H1 (cell line): ENCODE results near the gene CHST12. TPM values are rescaled to one million over a fixed set of nuclear protein-coding genes. Genes with fewer than 3 reads are reported as not detected.

ENCODE experiments used
- CTCF ChIA-PET: fragments of 300-600 bp; sonication (Branson Sonifier 250); formaldehyde crosslinking; loops from one replicate; lab custom pipeline; 2021; ENCODE audit not compliant: partially characterized antibody; lab: Charles Lee
- POLR2A ChIA-PET: fragments of 300-600 bp; sonication (Branson Sonifier 250); formaldehyde crosslinking; loops from one replicate; lab custom pipeline; 2021; ENCODE audit warnings: inconsistent platforms; ENCODE audit not compliant: partially characterized antibody; lab: Charles Lee
- DNase-seq, 2 experiments: peaks; one replicate each; pipeline versions ENCODE4 v3.0.0 to v3.0.0-alpha.2; 2010 to 2022; ENCODE audit warnings: low spot score in 2 of 2, low read depth in 1 of 2, mixed read lengths in 1 of 2
- FAIRE-seq: peaks from 2 replicates; lab custom pipeline; 2011; peaks lifted over from hg19 to GRCh38; lab: Jason Lieb, UNC
- H2AFZ ChIP-seq: 2 replicates; pipeline ENCODE4 v1.8.1; 2012; ENCODE audit warnings: low read length, inconsistent platforms
- H2AK5ac ChIP-seq: 2 replicates; pipeline ENCODE4 v1.6.1; 2013; ENCODE audit warnings: low read depth, low read length
- H2BK120ac ChIP-seq: replicated peaks from 2 replicates; pipeline ENCODE3; 2013; ENCODE audit warnings: low read depth, low read length, inconsistent platforms
- H2BK12ac ChIP-seq: 2 replicates; pipeline ENCODE4 v1.6.1; 2013; ENCODE audit warnings: low read depth, low read length
- H2BK15ac ChIP-seq: 2 replicates; pipeline ENCODE4 v1.6.1; 2013; ENCODE audit warnings: low read length
- H2BK20ac ChIP-seq: 2 replicates; pipeline ENCODE4 v1.6.1; 2013; ENCODE audit warnings: low read length
- H2BK5ac ChIP-seq: 2 replicates; pipeline ENCODE4 v1.6.1; 2013; ENCODE audit warnings: low read depth, low read length
- H3K14ac ChIP-seq: 2 replicates; pipeline ENCODE4 v1.6.1; 2013; ENCODE audit warnings: inconsistent platforms; ENCODE audit not compliant: insufficient read length
- H3K18ac ChIP-seq: 2 replicates; pipeline ENCODE4 v1.6.1; 2013; ENCODE audit warnings: low read length; ENCODE audit errors: extremely low read depth
- H3K23ac ChIP-seq: 2 replicates; pipeline ENCODE4 v1.6.1; 2013; ENCODE audit warnings: inconsistent platforms; ENCODE audit not compliant: insufficient read length
- H3K23me2 ChIP-seq: 2 replicates; pipeline ENCODE4 v1.6.1; 2013; ENCODE audit warnings: low read depth, low read length
- H3K27ac ChIP-seq: 2 replicates; pipeline ENCODE4 v1.6.1; 2011; ENCODE audit warnings: low read depth, low read length, inconsistent platforms
- H3K27me3 ChIP-seq, 4 experiments: replicated peaks in 1 of 4; 1 replicate in 1 of 4; 2 replicates in 3 of 4; pipeline versions ENCODE4 v1.6.1 to v1.8.1; 2011 to 2013; ENCODE audit warnings: low read length in 3 of 4, mild to moderate bottlenecking in 3 of 4, inconsistent platforms in 2 of 4, mixed read lengths in 2 of 4, moderate library complexity in 1 of 4; ENCODE audit not compliant: control insufficient read depth in 3 of 4, insufficient read depth in 3 of 4; ENCODE audit errors: extremely low read depth in 1 of 4
- H3K36me3 ChIP-seq, 4 experiments: 2 replicates each; pipeline versions ENCODE4 v1.6.1 to v1.8.1; 2011 to 2013; ENCODE audit warnings: mild to moderate bottlenecking in 4 of 4, low read length in 3 of 4, moderate library complexity in 2 of 4, control low read depth in 1 of 4, inconsistent platforms in 1 of 4; ENCODE audit not compliant: insufficient read depth in 4 of 4, control insufficient read depth in 2 of 4
- H3K4ac ChIP-seq: replicated peaks from 2 replicates; pipeline ENCODE3; 2013; ENCODE audit warnings: low read length, low read depth, mixed read lengths, inconsistent platforms; ENCODE audit not compliant: insufficient read length
- H3K4me1 ChIP-seq, 4 experiments: replicated peaks in 1 of 4; 1 replicate in 1 of 4; 2 replicates in 3 of 4; pipeline versions ENCODE4 v1.6.1 to v1.8.1; 2011 to 2013; ENCODE audit warnings: low read length in 3 of 4, inconsistent platforms in 2 of 4, mixed read lengths in 1 of 4; ENCODE audit not compliant: insufficient read depth in 4 of 4, control insufficient read depth in 3 of 4
- H3K4me2 ChIP-seq, 2 experiments: 2 replicates each; pipeline versions ENCODE4 v1.6.1 to v1.8.1; 2011 to 2013; ENCODE audit warnings: low read depth in 2 of 2, low read length in 2 of 2, control low read depth in 1 of 2, inconsistent platforms in 1 of 2, mild to moderate bottlenecking in 1 of 2; ENCODE audit not compliant: insufficient read depth in 1 of 2
- H3K4me3 ChIP-seq, 4 experiments: fragments of 200-600, 300-600 bp in 1 of 4; sonication (generic), shearing (Covaris generic), sonication (Bioruptor Twin) in 1 of 4; 2 replicates each; pipeline versions ENCODE4 v1.5.1 to v1.8.1; 2011 to 2016; ENCODE audit warnings: low read length in 4 of 4, low read depth in 3 of 4, control low read depth in 2 of 4, inconsistent platforms in 2 of 4, mild to moderate bottlenecking in 2 of 4, mixed read lengths in 1 of 4, moderate library complexity in 1 of 4; ENCODE audit not compliant: insufficient read depth in 2 of 4; ENCODE audit errors: extremely low read depth in 1 of 4
- H3K56ac ChIP-seq: replicated peaks from 2 replicates; pipeline ENCODE3; 2013; ENCODE audit warnings: low read depth, mild to moderate bottlenecking, mixed read lengths, low read length, inconsistent platforms; ENCODE audit not compliant: insufficient read length
- H3K79me1 ChIP-seq: 2 replicates; pipeline ENCODE4 v1.6.1; 2013; ENCODE audit warnings: low read depth, low read length, control low read depth
- H3K79me2 ChIP-seq, 2 experiments: 2 replicates each; pipeline versions ENCODE4 v1.6.1 to v1.8.1; 2012 to 2013; ENCODE audit warnings: low read length in 2 of 2, mild to moderate bottlenecking in 2 of 2, inconsistent platforms in 1 of 2; ENCODE audit not compliant: insufficient read depth in 2 of 2, control insufficient read depth in 1 of 2
- H3K9ac ChIP-seq, 4 experiments: replicated peaks in 1 of 4; 1 replicate in 1 of 4; 2 replicates in 3 of 4; pipeline versions ENCODE4 v1.6.1 to v1.8.1; 2011 to 2013; ENCODE audit warnings: low read depth in 3 of 4, low read length in 3 of 4, control low read depth in 2 of 4, mild to moderate bottlenecking in 2 of 4, moderate library complexity in 2 of 4, inconsistent platforms in 1 of 4; ENCODE audit errors: extremely low read depth in 1 of 4
- H3K9me3 ChIP-seq, 2 experiments: 2 replicates each; pipeline versions ENCODE4 v1.6.1 to v1.8.1; 2012 to 2013; ENCODE audit warnings: mild to moderate bottlenecking in 2 of 2, moderate library complexity in 2 of 2, control low read depth in 1 of 2, inconsistent platforms in 1 of 2, low read depth in 1 of 2, low read length in 1 of 2, mixed read lengths in 1 of 2; ENCODE audit not compliant: insufficient read depth in 2 of 2
- H4K20me1 ChIP-seq, 2 experiments: replicated peaks in 1 of 2; 2 replicates each; pipeline versions ENCODE3 to v1.8.1; 2011 to 2013; ENCODE audit warnings: inconsistent platforms in 2 of 2, low read length in 2 of 2, mild to moderate bottlenecking in 1 of 2; ENCODE audit not compliant: insufficient read depth in 2 of 2, control insufficient read depth in 1 of 2
- H4K5ac ChIP-seq: 2 replicates; pipeline ENCODE4 v1.6.1; 2013; ENCODE audit warnings: low read length, low read depth, mixed read lengths, inconsistent platforms; ENCODE audit not compliant: insufficient read length
- H4K8ac ChIP-seq: 2 replicates; pipeline ENCODE4 v1.8.0; 2013; ENCODE audit warnings: mild to moderate bottlenecking, moderate library complexity, low read length, inconsistent platforms; ENCODE audit not compliant: insufficient read depth; ENCODE audit errors: extremely low read depth
- H4K91ac ChIP-seq: replicated peaks from 2 replicates; pipeline ENCODE3; 2013; ENCODE audit warnings: low read length, mixed read lengths, inconsistent platforms; ENCODE audit not compliant: insufficient read length
- BACH1 ChIP-seq: IDR thresholded peaks from 2 replicates; pipeline ENCODE4 v1.6.1; 2012; ENCODE audit warnings: low read length, improper control_type of control experiment
- BRCA1 ChIP-seq: IDR thresholded peaks from 2 replicates; pipeline ENCODE4 v1.6.1; 2012; ENCODE audit warnings: low read depth, low read length, improper control_type of control experiment
- CBX8 ChIP-seq: fragments of 300-800, 300-1000 bp; sonication (generic); IDR thresholded peaks from 2 replicates; pipeline ENCODE4 v1.7.1; 2016; ENCODE audit warnings: low read depth, low read length, borderline replicate concordance
- GABPA ChIP-seq: IDR thresholded peaks from 2 replicates; pipeline ENCODE4 v1.6.1; 2011; ENCODE audit warnings: mild to moderate bottlenecking, low read length, moderate library complexity, borderline replicate concordance; ENCODE audit not compliant: insufficient read depth
- HDAC2 ChIP-seq, 2 experiments: fragments of 300-600 bp in 1 of 2; sonication (generic) in 1 of 2; IDR thresholded peaks; 2 replicates each; pipeline ENCODE4 v1.6.1; 2011 to 2012; ENCODE audit warnings: low read depth in 2 of 2, low read length in 2 of 2, mild to moderate bottlenecking in 2 of 2, moderate library complexity in 2 of 2, borderline replicate concordance in 1 of 2, inconsistent platforms in 1 of 2
- JUN ChIP-seq: IDR thresholded peaks from 2 replicates; pipeline ENCODE4 v1.6.1; 2011; ENCODE audit warnings: low read depth, mild to moderate bottlenecking, improper control_type of control experiment, low read length
- JUND ChIP-seq: IDR thresholded peaks from 2 replicates; pipeline ENCODE4 v1.6.1; 2011; ENCODE audit warnings: mild to moderate bottlenecking, improper control_type of control experiment, low read length
- KDM1A ChIP-seq: fragments of 200-600, 300-600 bp; sonication (generic); IDR thresholded peaks from 2 replicates; pipeline ENCODE4 v1.7.1; 2016; ENCODE audit warnings: mild to moderate bottlenecking, low read length, borderline replicate concordance
- POU5F1 ChIP-seq: IDR thresholded peaks from 2 replicates; pipeline ENCODE4 v1.6.1; 2011; ENCODE audit warnings: low read depth, mild to moderate bottlenecking, low read length, moderate library complexity
- RNF2 ChIP-seq: fragments of 200-900, 300-1000 bp; sonication (generic); IDR thresholded peaks from 2 replicates; pipeline ENCODE4 v1.7.1; 2016; ENCODE audit warnings: borderline replicate concordance, low read depth, mild to moderate bottlenecking, antibody characterized with exemption, low read length; ENCODE audit not compliant: poor library complexity, severe bottlenecking; ENCODE audit errors: missing control alignments
- SIRT6 ChIP-seq: IDR thresholded peaks from one replicate; pipeline ENCODE4 v1.7.1; 2012; ENCODE audit warnings: low read length, inconsistent platforms
- SP4 ChIP-seq: IDR thresholded peaks from 2 replicates; pipeline ENCODE4 v1.6.1; 2012; ENCODE audit warnings: low read length, inconsistent platforms
- SRF ChIP-seq: IDR thresholded peaks from 2 replicates; pipeline ENCODE4 v1.6.1; 2011; ENCODE audit warnings: mild to moderate bottlenecking, low read depth, low read length, moderate library complexity
- SUZ12 ChIP-seq: fragments of 200-600 bp; sonication (generic); IDR thresholded peaks from 2 replicates; pipeline ENCODE4 v1.6.1; 2012; ENCODE audit warnings: mild to moderate bottlenecking, inconsistent platforms, low read length, moderate library complexity, mixed read lengths
- TAF1 ChIP-seq: IDR thresholded peaks from 2 replicates; pipeline ENCODE4 v1.6.1; 2011; ENCODE audit warnings: mild to moderate bottlenecking, low read depth, low read length
- WGBS, 2 experiments: shearing (Covaris generic) in 1 of 2; methylation state at CpG; one replicate each; pipeline versions ENCODE4 v1.1.6 to v1.1.7; 2013 to 2015; ENCODE audit warnings: low lambda C conversion rate in 2 of 2, mixed read lengths in 2 of 2, inconsistent platforms in 1 of 2, low coverage in 1 of 2, missing lambda C conversion rate in 1 of 2; ENCODE audit not compliant: insufficient replicate concordance in 2 of 2, insufficient coverage in 1 of 2, insufficient read length in 1 of 2; ENCODE audit errors: extremely low coverage in 1 of 2, missing lambda C conversion rate in 1 of 2; 5-methylcytosine and 5-hydroxymethylcytosine counted together
- polyA plus RNA-seq, 7 experiments: library from polyadenylated mRNA; depleted of rRNA in 3 of 7; stranded (reverse) in 5 of 7; unstranded in 2 of 7; fragments of >200 nt in 5 of 7; fragments of 200-250 nt in 2 of 7; gene quantifications; 1 replicate in 5 of 7; 2 replicates in 1 of 7; 4 replicates in 1 of 7; pipeline versions ENCODE4 v1.2.1 to v1.2.3, GENCODE V29; 2011 to 2013; ENCODE audit warnings: missing spikeins in 2 of 7, mixed read lengths in 2 of 7
- total RNA-seq: library from RNA; stranded (reverse); fragmentation: NEBNext Ultra II Directional; extraction: Animal tissue kit (Norgen Biotek cat#: 25700); gene quantifications from 2 replicates; pipeline ENCODE4 v1.2.1, GENCODE V29; 2021

The CHST12 gene
- total and polyA plus RNA-seq, 2 of the 8 experiments (the other 6 are each of a cell fraction or from before 2014, with no cell fraction given) = 13.4 to 24.1 TPM

DNA sequence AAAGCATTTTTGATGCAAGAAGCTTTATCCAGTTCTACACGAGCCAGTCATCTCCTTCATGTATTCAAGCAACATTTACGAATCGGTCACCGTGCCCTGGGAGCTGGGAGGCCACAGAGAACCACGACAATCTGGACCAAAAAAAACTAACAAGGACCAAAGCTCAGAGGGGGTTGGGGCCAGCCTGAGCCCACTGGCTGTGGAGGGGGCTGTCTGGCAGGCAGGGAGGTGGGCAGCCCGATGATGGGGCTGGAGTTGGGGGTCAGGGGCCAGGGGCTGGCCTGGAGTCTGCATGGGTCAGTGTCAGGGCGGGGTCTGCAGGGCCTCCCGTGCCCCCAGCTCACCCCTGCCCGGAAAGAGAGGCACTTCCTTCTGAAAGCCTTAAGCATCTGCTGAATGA, 85.3 kb downstream of the CHST12 start:
- Histone ChIP-seq H3K4me1 (peaks cover 0 to 1% (median 0%) of the 10 kb centered on the region in 4 experiments; a peak in 2 of 7 replicates), H3K4me2 (no peak overlapping the region), H3K27ac (no peak overlapping the region), H3K9me3 (no peaks in the 10 kb centered on the region), H3K18ac (no peak overlapping the region), H4K20me1 (no peaks in the 10 kb centered on the region), H3K4ac (no peak overlapping the region), H3K23ac (no peak overlapping the region), H4K8ac (no peak overlapping the region), H2BK20ac (no peak overlapping the region), H4K5ac (no peak overlapping the region), H3K79me2 (no peaks in the 10 kb centered on the region), H3K23me2 (peaks cover 16% of the 10 kb centered on the region; the same call in 1 of the 2 replicates), H3K9ac (no peak overlapping the region), H3K79me1 (no peaks in the 10 kb centered on the region), H2BK5ac (no peak overlapping the region), H4K91ac (no peak overlapping the region), H2BK12ac (no peak overlapping the region), H3K4me3 (no peak overlapping the region), H2AFZ (no peak overlapping the region), H3K56ac (no peak overlapping the region), H3K36me3 (no peaks in the 10 kb centered on the region), H2BK15ac (no peak overlapping the region), H2AK5ac (no peak overlapping the region), H3K14ac (no peak overlapping the region), H2BK120ac (no peak overlapping the region), H3K27me3 (no peaks in the 10 kb centered on the region)
- POLR2A ChIA-PET = interaction anchor here (0.7 to 1.8 kb wide), 4 partner anchors 9 to 141 kb away, joined by 3 to 8 read pairs (median 3); no protein-coding TSS in a partner anchor
- FAIRE-seq (no peak), DNase-seq (no peak)
- WGBS, 2 experiments = 87% methylated on average over 7 of the region's 9 CpGs; no CpG with 5 or more reads in 1 of the 2 experiments
- CTCF ChIA-PET = interaction anchor here (0.8 to 2.0 kb wide), 9 partner anchors 9 to 56 kb away, joined by 3 to 8 read pairs (median 4); no protein-coding TSS in a partner anchor
- no peak for TF ChIP-seq JUND
- TF ChIP-seq TAF1 = no peak
- TF ChIP-seq CBX8 = no peak
- no peak for TF ChIP-seq HDAC2 (IDR thresholded peaks at IDR 0.05; ENCODE audit: borderline replicate concordance in 1 of 2, low read depth in 2 of 2, low read length in 2 of 2)
- TF ChIP-seq SIRT6 = no peak
- TF ChIP-seq JUN = no peak
- no peak for TF ChIP-seq SRF
- TF ChIP-seq SUZ12 = no peak
- TF ChIP-seq RNF2 = no peak
- TF ChIP-seq BACH1 = no peak
- TF ChIP-seq POU5F1 = no peak
- no peak for TF ChIP-seq KDM1A
- no peak for TF ChIP-seq BRCA1
- TF ChIP-seq GABPA = no peak
- TF ChIP-seq SP4 = no peak
